Liver (tissue), 3 donors: Measurements from ENCODE around the gene BRINP3.

ENCODE experiments used
- ATF3 ChIP-seq: IDR thresholded peaks from 2 replicates; pipeline ENCODE4 v1.6.1; 2016; ENCODE audit warnings: antibody characterized with exemption
- EGR1 ChIP-seq, 2 donors: IDR thresholded peaks; 2 replicates each; pipeline ENCODE4 v1.6.1; 2016 to 2018; ENCODE audit warnings: antibody characterized with exemption in 2 of 2, low read depth in 2 of 2
- GABPA ChIP-seq, 2 donors: IDR thresholded peaks in 1 of 2; conservative IDR thresholded peaks in 1 of 2; 2 replicates each; pipeline ENCODE4 v1.6.1; 2016; ENCODE audit warnings: antibody characterized with exemption in 2 of 2, mild to moderate bottlenecking in 1 of 2, moderate library complexity in 1 of 2
- JUND ChIP-seq, 2 donors: IDR thresholded peaks; 2 replicates each; pipeline ENCODE4 v1.6.1; 2016; ENCODE audit warnings: antibody characterized with exemption in 2 of 2
- MAX ChIP-seq: IDR thresholded peaks from 2 replicates; pipeline ENCODE4 v1.6.1; 2016; ENCODE audit warnings: antibody characterized with exemption
- RAD21 ChIP-seq, 2 donors: IDR thresholded peaks; 2 replicates each; pipeline ENCODE4 v1.6.1; 2016; ENCODE audit warnings: antibody characterized with exemption in 2 of 2, mild to moderate bottlenecking in 2 of 2
- REST ChIP-seq: IDR thresholded peaks from 2 replicates; pipeline ENCODE4 v1.6.1; 2016; ENCODE audit warnings: antibody characterized with exemption, mild to moderate bottlenecking
- SP1 ChIP-seq: IDR thresholded peaks from 2 replicates; pipeline ENCODE4 v1.6.1; 2018; ENCODE audit warnings: antibody characterized with exemption, mild to moderate bottlenecking
- TAF1 ChIP-seq: conservative IDR thresholded peaks from 2 replicates; pipeline ENCODE4 v1.6.1; 2016; ENCODE audit warnings: antibody characterized with exemption, mild to moderate bottlenecking
- YY1 ChIP-seq: IDR thresholded peaks from 2 replicates; pipeline ENCODE4 v1.6.1; 2016; ENCODE audit warnings: antibody characterized with exemption, mild to moderate bottlenecking
- ZBTB33 ChIP-seq: IDR thresholded peaks from 2 replicates; pipeline ENCODE4 v1.6.1; 2016; ENCODE audit warnings: antibody characterized with exemption
- TF ChIP-seq, protein P1 (sequence below): fragments of 150-350 bp; IDR thresholded peaks from 2 replicates; pipeline ENCODE4 v1.5.1; 2017; ENCODE audit warnings: improper control_type of control experiment, low read depth, low read length; ENCODE audit not compliant: missing input control
- donor health status: healthy.
- donor health status: healthy.

DNA sequence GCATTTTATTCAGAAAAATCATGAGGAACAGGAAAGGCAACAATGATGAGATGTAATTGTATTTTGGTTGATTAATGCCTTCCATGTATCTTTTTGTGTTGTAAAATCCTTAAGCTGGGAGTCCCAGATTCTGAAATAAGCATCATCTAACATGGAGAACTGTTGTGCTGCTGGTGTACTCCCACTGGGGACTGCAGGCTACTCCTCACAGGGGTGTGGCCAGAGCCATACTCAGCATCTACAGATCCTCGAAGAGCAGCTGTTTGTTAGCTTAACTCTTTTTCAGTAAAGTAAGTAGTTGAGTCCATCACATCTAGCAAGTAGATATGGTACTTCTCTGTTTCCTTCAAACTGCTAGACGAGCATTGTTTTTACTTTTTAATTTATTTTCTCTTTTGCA, 358.0 kb downstream of the BRINP3 start:
- TF ChIP-seq, protein P1, sequence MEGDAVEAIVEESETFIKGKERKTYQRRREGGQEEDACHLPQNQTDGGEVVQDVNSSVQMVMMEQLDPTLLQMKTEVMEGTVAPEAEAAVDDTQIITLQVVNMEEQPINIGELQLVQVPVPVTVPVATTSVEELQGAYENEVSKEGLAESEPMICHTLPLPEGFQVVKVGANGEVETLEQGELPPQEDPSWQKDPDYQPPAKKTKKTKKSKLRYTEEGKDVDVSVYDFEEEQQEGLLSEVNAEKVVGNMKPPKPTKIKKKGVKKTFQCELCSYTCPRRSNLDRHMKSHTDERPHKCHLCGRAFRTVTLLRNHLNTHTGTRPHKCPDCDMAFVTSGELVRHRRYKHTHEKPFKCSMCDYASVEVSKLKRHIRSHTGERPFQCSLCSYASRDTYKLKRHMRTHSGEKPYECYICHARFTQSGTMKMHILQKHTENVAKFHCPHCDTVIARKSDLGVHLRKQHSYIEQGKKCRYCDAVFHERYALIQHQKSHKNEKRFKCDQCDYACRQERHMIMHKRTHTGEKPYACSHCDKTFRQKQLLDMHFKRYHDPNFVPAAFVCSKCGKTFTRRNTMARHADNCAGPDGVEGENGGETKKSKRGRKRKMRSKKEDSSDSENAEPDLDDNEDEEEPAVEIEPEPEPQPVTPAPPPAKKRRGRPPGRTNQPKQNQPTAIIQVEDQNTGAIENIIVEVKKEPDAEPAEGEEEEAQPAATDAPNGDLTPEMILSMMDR, result no peak
- no peak for TF ChIP-seq JUND (IDR thresholded peaks at IDR 0.05)
- no peak for TF ChIP-seq GABPA (IDR thresholded peaks at IDR 0.05 in 1 of 2, conservative IDR thresholded peaks at IDR 0.05 in 1 of 2)
- no peak for TF ChIP-seq ATF3
- TF ChIP-seq RAD21 (IDR thresholded peaks at IDR 0.05), result no peak
- no peak for TF ChIP-seq TAF1
- no peak for TF ChIP-seq SP1
- no peak for TF ChIP-seq YY1
- TF ChIP-seq MAX, result no peak
- no peak for TF ChIP-seq REST
- TF ChIP-seq ZBTB33, result no peak
- no peak for TF ChIP-seq EGR1 (IDR thresholded peaks at IDR 0.05; ENCODE audit: low read depth in 2 of 2)
